GM12872 (cell line): ENCODE measurements around the gene ZMIZ1.

Source experiments
- CTCF ChIP-seq: IDR thresholded peaks from 3 replicates; pipeline ENCODE4 v1.5.1; 2011; ENCODE audit warnings: low read depth, mild to moderate bottlenecking, low read length, moderate library complexity; ENCODE audit not compliant: insufficient read depth

Gene ZMIZ1

GRCh38 chr10:79046741-79047583 lies 21.8 kb upstream of the ZMIZ1 start:
- TF ChIP-seq CTCF = no peak

GRCh38 chr10:79047584-79047874 lies 21.2 kb upstream of the ZMIZ1 start:
- TF ChIP-seq CTCF = no peak

GRCh38 chr10:79047875-79048638 lies 20.7 kb upstream of the ZMIZ1 start:
- TF ChIP-seq CTCF = no peak

GRCh38 chr10:79048639-79049550 lies 19.9 kb upstream of the ZMIZ1 start:
- TF ChIP-seq CTCF = no peak

GRCh38 chr10:79049931-79050895 lies 18.6 kb upstream of the ZMIZ1 start:
- TF ChIP-seq CTCF = no peak

GRCh38 chr10:79050896-79051555 lies 17.7 kb upstream of the ZMIZ1 start:
- no peak for TF ChIP-seq CTCF
